GM23248 (cell line): ENCODE data around the gene TP53AIP1.

Experiments used
- EZH2 ChIP-seq: fragments of 200-600 bp; sonication (generic); IDR thresholded peaks from 2 replicates; pipeline ENCODE4 v1.6.1; 2018; ENCODE audit warnings: antibody characterized with exemption, mild to moderate bottlenecking; ENCODE audit not compliant: insufficient read depth, poor library complexity, severe bottlenecking
- EZH2phosphoT487 ChIP-seq: fragments of 200-600 bp; sonication (generic); IDR thresholded peaks from 2 replicates; pipeline ENCODE4 v1.6.1; 2018; ENCODE audit warnings: antibody characterized with exemption, moderate library complexity, mild to moderate bottlenecking, low read depth; ENCODE audit not compliant: insufficient read depth

DNA sequence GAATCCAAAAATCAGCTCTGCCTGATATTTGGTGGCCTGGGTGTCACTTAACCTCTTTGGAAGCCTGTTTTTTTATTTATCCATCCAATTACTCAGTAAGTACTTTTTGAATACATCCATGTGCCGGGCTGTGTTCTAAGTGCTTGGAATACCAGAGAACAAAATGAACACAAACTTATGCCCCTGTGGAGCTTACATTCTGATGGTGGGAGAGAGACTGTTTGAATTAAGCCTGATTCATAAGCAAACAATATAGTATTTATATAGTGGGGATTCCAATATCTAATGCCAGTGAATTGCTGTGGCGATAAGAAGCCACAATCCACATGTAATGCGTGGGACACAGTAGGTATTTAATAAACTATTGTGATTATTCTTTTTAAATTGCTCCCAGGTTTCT is 32.1 kb downstream of the TP53AIP1 start:
- TF ChIP-seq EZH2 (no peak), EZH2phosphoT487 (no peak)
